ENCODE data around the gene GSG1.

Gene GSG1

GRCh38 chr12:13148485-13148847, 45.0 kb upstream of the GSG1 start:
- Histone ChIP-seq H3K4me1 (ENCODE audit: control insufficient read depth in 1 of 2, insufficient read depth in 1 of 2, low read depth in 1 of 2, low read length in 1 of 2) (peaks cover 8 to 13% of the 10 kb centered on the region in 2 experiments), H3K9me3 (no peaks in the 10 kb centered on the region), H3K4me3 (ENCODE audit: low read depth in 1 of 2, low read length in 1 of 2) (no peak overlapping the region), H3K36me3 (no peaks in the 10 kb centered on the region), H3K27me3 (no peaks in the 10 kb centered on the region), H3K27ac (no peak overlapping the region)
- TF ChIP-seq CTCF (IDR thresholded peaks at IDR 0.05), result no peak

DNA sequence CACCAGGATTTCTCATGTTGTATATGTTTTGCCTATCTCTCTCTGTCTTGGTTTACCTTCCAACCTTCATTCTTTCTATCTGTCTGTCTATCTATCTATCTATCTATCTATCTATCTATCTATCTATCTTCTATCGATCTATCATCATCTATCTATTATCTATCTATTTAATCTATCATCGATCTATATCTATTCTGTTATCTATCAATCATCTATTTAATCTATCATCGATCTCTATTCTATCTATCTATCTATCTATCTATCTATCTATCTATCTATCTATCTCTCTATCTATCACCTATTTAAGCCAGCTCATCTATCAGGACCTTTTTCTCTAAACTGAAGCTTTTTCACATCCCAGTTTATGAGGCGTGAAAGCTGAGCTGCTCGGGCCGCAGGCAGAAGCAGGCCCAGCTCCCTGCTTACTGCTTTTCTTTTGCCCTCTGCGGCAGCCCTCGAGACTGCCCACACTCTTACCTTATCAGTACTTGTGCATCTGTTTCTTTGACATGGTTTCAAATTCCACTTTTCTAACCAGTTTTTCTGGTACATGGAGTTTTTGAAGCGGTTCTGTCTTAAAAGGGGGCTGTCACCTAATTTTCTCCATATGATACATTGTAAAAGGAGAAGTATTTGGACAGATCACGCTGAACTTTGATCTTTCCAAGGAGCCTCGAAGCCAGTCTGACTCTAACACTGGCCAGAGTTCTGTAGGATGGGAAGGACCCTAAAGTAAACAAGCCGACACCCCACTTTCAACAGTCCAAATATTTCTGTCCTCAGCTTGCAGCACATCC, 44.4 kb upstream of the GSG1 start:
- Histone ChIP-seq H3K27ac (no peak overlapping the region), H3K27me3 (no peaks in the 10 kb centered on the region), H3K9me3 (no peaks in the 10 kb centered on the region), H3K4me1 (ENCODE audit: control insufficient read depth in 1 of 2, insufficient read depth in 1 of 2, low read depth in 1 of 2, low read length in 1 of 2) (peaks cover 8 to 13% of the 10 kb centered on the region in 2 experiments), H3K4me3 (ENCODE audit: low read depth in 1 of 2, low read length in 1 of 2) (no peak overlapping the region), H3K36me3 (no peaks in the 10 kb centered on the region)
- TF ChIP-seq CTCF (IDR thresholded peaks at IDR 0.05), result no peak

DNA sequence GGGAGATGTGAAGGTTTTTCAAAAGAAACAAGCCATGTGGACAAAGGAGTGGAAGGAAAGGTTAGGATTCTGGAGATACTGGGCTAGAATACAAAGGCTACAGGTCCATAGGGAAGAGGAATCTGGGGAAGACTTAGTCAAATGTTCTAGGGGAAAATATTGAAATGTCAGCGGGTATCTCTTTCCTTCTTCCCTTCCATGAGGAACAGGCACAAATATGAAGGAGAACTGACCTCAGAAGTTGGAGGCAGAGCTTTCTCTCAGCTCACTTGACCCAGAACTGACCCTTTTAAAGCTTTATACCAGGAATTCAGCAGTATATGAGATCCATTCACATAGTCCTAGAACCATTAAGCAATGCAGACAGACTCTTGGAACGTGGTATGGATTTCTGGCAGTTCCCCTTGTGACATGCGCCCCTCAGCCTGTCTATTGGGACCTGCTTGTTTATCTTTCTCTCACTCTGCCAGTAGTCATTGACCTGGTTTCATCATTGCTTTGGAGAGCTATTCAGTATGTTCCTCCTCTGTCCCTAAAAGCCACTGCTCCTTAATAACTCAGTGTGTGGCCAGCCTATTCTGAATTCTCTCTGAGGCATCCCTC, 43.0 kb upstream of the GSG1 start:
- Histone ChIP-seq H3K27me3 (no peaks in the 10 kb centered on the region), H3K9me3 (no peaks in the 10 kb centered on the region), H3K36me3 (no peaks in the 10 kb centered on the region), H3K4me1 (ENCODE audit: control insufficient read depth in 1 of 2, insufficient read depth in 1 of 2, low read depth in 1 of 2, low read length in 1 of 2) (peaks cover 8 to 13% of the 10 kb centered on the region in 2 experiments), H3K4me3 (ENCODE audit: low read depth in 1 of 2, low read length in 1 of 2) (no peak overlapping the region), H3K27ac (no peak overlapping the region)
- TF ChIP-seq CTCF (IDR thresholded peaks at IDR 0.05), result no peak

GRCh38 chr12:13144266-13144828, 40.9 kb upstream of the GSG1 start:
- Histone ChIP-seq H3K4me3 (ENCODE audit: low read depth in 1 of 2, low read length in 1 of 2) (no peak overlapping the region), H3K36me3 (no peaks in the 10 kb centered on the region), H3K4me1 (ENCODE audit: control insufficient read depth in 1 of 2, insufficient read depth in 1 of 2, low read depth in 1 of 2, low read length in 1 of 2) (peaks cover 8 to 13% of the 10 kb centered on the region in 2 experiments), H3K27ac (peak overlapping the region; percentile 49), H3K27me3 (no peaks in the 10 kb centered on the region), H3K9me3 (no peaks in the 10 kb centered on the region)
- TF ChIP-seq CTCF (IDR thresholded peaks at IDR 0.05), result no peak

DNA sequence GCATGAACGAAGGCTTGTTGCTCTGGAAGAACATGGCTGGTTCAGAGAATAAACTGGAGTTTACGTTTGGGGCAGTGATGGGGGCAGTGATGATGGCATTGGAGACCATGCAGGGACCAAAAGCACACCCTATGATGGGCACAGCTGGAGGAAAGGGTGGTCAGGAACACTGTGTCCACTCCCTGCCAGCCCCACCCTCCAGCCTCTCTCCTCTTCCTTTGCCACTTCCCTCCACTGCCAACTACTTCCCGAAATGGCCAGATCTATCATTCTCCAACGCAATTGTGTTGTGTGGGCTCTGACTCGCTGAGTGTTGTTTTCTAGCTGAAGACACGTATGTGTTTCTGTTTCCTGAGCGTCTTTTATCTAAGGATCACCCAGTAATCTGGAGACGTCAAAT, 39.3 kb upstream of the GSG1 start:
- H3K36me3 ChIP-seq, result no peaks in the 10 kb centered on the region
- H3K9me3 ChIP-seq, result no peaks in the 10 kb centered on the region

More for the DNA sequence above, 39.3 kb upstream of the GSG1 start:
- Histone ChIP-seq H3K27me3 (no peaks in the 10 kb centered on the region), H3K27ac (no peak overlapping the region), H3K4me1 (ENCODE audit: control insufficient read depth in 1 of 2, insufficient read depth in 1 of 2, low read depth in 1 of 2, low read length in 1 of 2) (peaks cover 8 to 13% of the 10 kb centered on the region in 2 experiments), H3K4me3 (ENCODE audit: low read depth in 1 of 2, low read length in 1 of 2) (no peak overlapping the region)
- TF ChIP-seq CTCF (IDR thresholded peaks at IDR 0.05), result no peak

All from neutrophil (primary cell).